GM18951 (cell line): ENCODE measurements around the gene MBD2.

Experiments used
- POLR2A ChIP-seq: IDR thresholded peaks from 4 replicates; pipeline ENCODE4 v1.6.1; 2011; ENCODE audit warnings: mild to moderate bottlenecking; ENCODE audit not compliant: insufficient read length, insufficient read depth; ENCODE audit errors: extremely low read depth
- in situ Hi-C: fragments of 300-500 bp; cut with MboI; formaldehyde crosslinking; loops from one replicate; pipeline ENCODE4 v1.12.0; 2022; ENCODE audit warnings: low sequenced_read_pairs, mixed read lengths, inconsistent platforms; ENCODE audit not compliant: unreplicated experiment

Gene MBD2

GRCh38 chr18:54140641-54141040, 83.8 kb downstream of the MBD2 start:
- no peak for TF ChIP-seq POLR2A
- in situ Hi-C loops: no loop called here

- TF ChIP-seq POLR2A: no peak
- in situ Hi-C loops: no loop called here
These were observed 89.3 kb downstream of the MBD2 start for GRCh38 chr18:54135216-54135615.

- no peak for TF ChIP-seq POLR2A
- in situ Hi-C loops: no loop called here
These were observed 90.4 kb downstream of the MBD2 start for GRCh38 chr18:54134053-54134452.

- no peak for TF ChIP-seq POLR2A
- in situ Hi-C loops: no loop called here
These were observed 93.8 kb downstream of the MBD2 start for GRCh38 chr18:54130631-54131030.

GRCh38 chr18:54130177-54130576, 94.3 kb downstream of the MBD2 start:
- no peak for TF ChIP-seq POLR2A
- in situ Hi-C loops: no loop called here

- no peak for TF ChIP-seq POLR2A
- in situ Hi-C loops: no loop called here
These were observed 94.9 kb downstream of the MBD2 start for GRCh38 chr18:54129448-54130067.

GRCh38 chr18:54127759-54128378, 96.6 kb downstream of the MBD2 start:
- TF ChIP-seq POLR2A: no peak
- in situ Hi-C loops: no loop called here

- TF ChIP-seq POLR2A: no peak
- in situ Hi-C loops: no loop called here
These were observed 99.0 kb downstream of the MBD2 start for GRCh38 chr18:54125429-54125828.

GRCh38 chr18:54123720-54124440, 100.6 kb downstream of the MBD2 start:
- in situ Hi-C loops: loop anchor here (25.0 kb wide), 2 partner anchors 437 to 562 kb away; no protein-coding TSS in a partner anchor

- no peak for TF ChIP-seq POLR2A
- in situ Hi-C loops: loop anchor here (25.0 kb wide), 2 partner anchors 432 to 557 kb away; no protein-coding TSS in a partner anchor
These were observed 104.9 kb downstream of the MBD2 start for GRCh38 chr18:54119524-54120019.

GRCh38 chr18:54117853-54118773, 106.4 kb downstream of the MBD2 start:
- in situ Hi-C loops: loop anchor here (25.0 kb wide), 2 partner anchors 431 to 556 kb away; no protein-coding TSS in a partner anchor
- TF ChIP-seq POLR2A: no peak

GRCh38 chr18:54116541-54117257, 107.8 kb downstream of the MBD2 start:
- in situ Hi-C loops: loop anchor here (25.0 kb wide), 2 partner anchors 429 to 554 kb away; no protein-coding TSS in a partner anchor
- no peak for TF ChIP-seq POLR2A
